CD4-positive, alpha-beta memory T cell (primary cell): ENCODE results near the gene CASP9. TPM values are rescaled to one million over a fixed set of nuclear protein-coding genes. Genes with fewer than 3 reads are reported as not detected.
A peak's percentile ranks its signal among the peaks of the same experiment; 100 is the strongest.

Source experiments
- CTCF ChIA-PET: fragments of 350-600 bp; sonication (Branson Sonifier 250); formaldehyde crosslinking; loops from one replicate; lab custom pipeline; 2021; ENCODE audit warnings: inconsistent platforms; ENCODE audit not compliant: partially characterized antibody; lab: Charles Lee
- POLR2A ChIA-PET: fragments of 350-600 bp; sonication (Branson Sonifier 250); formaldehyde crosslinking; loops from one replicate; lab custom pipeline; 2021; ENCODE audit not compliant: partially characterized antibody; lab: Charles Lee
- DNase-seq, 5 donors: peaks; one replicate each; pipeline versions ENCODE4 v3.0.0 to v3.0.0-alpha.2; 2020 to 2022; ENCODE audit warnings: mixed read lengths in 1 of 5
- H3K27ac ChIP-seq: one replicate; pipeline ENCODE4 v1.7.0; 2013; ENCODE audit warnings: low read depth, low read length
- H3K27me3 ChIP-seq: 2 replicates; pipeline ENCODE4 v1.7.0; 2013; ENCODE audit warnings: mild to moderate bottlenecking, low read length, moderate library complexity; ENCODE audit not compliant: insufficient read depth
- H3K36me3 ChIP-seq: 2 replicates; pipeline ENCODE4 v1.7.0; 2013; ENCODE audit warnings: mild to moderate bottlenecking, low read length, moderate library complexity; ENCODE audit not compliant: insufficient read depth
- H3K4me1 ChIP-seq: 2 replicates; pipeline ENCODE4 v1.7.0; 2013; ENCODE audit warnings: mild to moderate bottlenecking, low read length, moderate library complexity; ENCODE audit not compliant: insufficient read depth
- H3K4me3 ChIP-seq, 2 donors: one replicate each; pipeline ENCODE4 v1.7.0; 2013; ENCODE audit warnings: low read length in 2 of 2, mild to moderate bottlenecking in 1 of 2
- H3K9me3 ChIP-seq, 2 donors: one replicate each; pipeline ENCODE4 v1.7.0; 2013; ENCODE audit warnings: low read length in 2 of 2, control low read depth in 1 of 2; ENCODE audit not compliant: control insufficient read depth in 1 of 2
- H3K27ac Mint-ChIP-seq, 7 donors: one replicate each; pipeline ENCODE4 v1.8.0; 2020 to 2021; ENCODE audit warnings: mixed read lengths in 7 of 7, mild to moderate bottlenecking in 6 of 7, inconsistent platforms in 3 of 7, moderate library complexity in 3 of 7
- H3K27me3 Mint-ChIP-seq, 2 donors: one replicate each; pipeline ENCODE4 v1.8.0; 2020 to 2021; ENCODE audit warnings: mixed read lengths in 2 of 2
- H3K36me3 Mint-ChIP-seq, 2 donors: one replicate each; pipeline ENCODE4 v1.8.0; 2020 to 2021; ENCODE audit warnings: mixed read lengths in 2 of 2, inconsistent platforms in 1 of 2, mild to moderate bottlenecking in 1 of 2
- H3K4me1 Mint-ChIP-seq, 4 donors: one replicate each; pipeline ENCODE4 v1.8.0; 2020 to 2021; ENCODE audit warnings: mixed read lengths in 4 of 4, mild to moderate bottlenecking in 1 of 4
- H3K4me3 Mint-ChIP-seq, 8 donors: one replicate each; pipeline ENCODE4 v1.8.0; 2020 to 2021; ENCODE audit warnings: mixed read lengths in 8 of 8, mild to moderate bottlenecking in 7 of 8, moderate library complexity in 6 of 8, inconsistent platforms in 3 of 8
- H3K9me3 Mint-ChIP-seq, 8 donors: one replicate each; pipeline ENCODE4 v1.8.0; 2020 to 2021; ENCODE audit warnings: mixed read lengths in 8 of 8, mild to moderate bottlenecking in 5 of 8, inconsistent platforms in 3 of 8, moderate library complexity in 1 of 8
- intact Hi-C: fragments of 100-400 bp; cut with micrococcal nuclease; formaldehyde crosslinking; loops from one replicate; pipeline ENCODE4 v1.15.1; 2023
- polyA plus RNA-seq, 2 donors: library from polyadenylated mRNA; unstranded; fragments of 300-500 nt; fragmentation: Illumina TruSeq; gene quantifications; one replicate each; pipeline ENCODE4 v1.2.3, GENCODE V29; 2021
- total RNA-seq, 2 experiments: library from RNA; stranded (reverse); gene quantifications; one replicate each; pipeline ENCODE4 v1.2.3, GENCODE V29; 2021

The CASP9 gene
- total RNA-seq (10 to 100 TPM; 11.3 to 11.7 TPM), polyA plus RNA-seq (1 to 10 TPM; 8.3 to 8.6 TPM)

- Mint-ChIP-seq H3K9me3 (peaks cover 0 to under 1% (median 0%) of the 10 kb centered on the region in 8 donors), H3K4me1 (peaks cover 31 to 65% (median 48%) of the 10 kb centered on the region in 4 donors), H3K27ac (peak within 1 kb of the TSS; percentile 86 to 100 (median 100)), H3K27me3 (no peaks in the 10 kb centered on the region), H3K4me3 (peak within 1 kb of the TSS; percentile 85 to 97 (median 94)), H3K36me3 (peaks cover 0 to 6% of the 10 kb centered on the region in 2 donors)
- ChIA-PET POLR2A (interaction anchor here (1.2 to 1.3 kb wide), 3 partner anchors 94 to 310 kb away, joined by 3 to 6 read pairs (median 4); no protein-coding TSS in a partner anchor), CTCF (no interaction called here)
- no peaks in the 10 kb centered on the region for H3K27me3 ChIP-seq
- intact Hi-C loops, result loop anchor here (1.0 to 10.0 kb wide), 6 partner anchors 55 to 1911 kb away; partner anchors contain the start of genes RCC2, SDHB and ZBTB17
- H3K36me3 ChIP-seq, result no peaks in the 10 kb centered on the region
- no peak for DNase-seq
- peak within 1 kb of the TSS; percentile 71 for H3K27ac ChIP-seq
- peak within 1 kb of the TSS; percentile 32 to 64 for H3K4me3 ChIP-seq
- H3K9me3 ChIP-seq, result no peaks in the 10 kb centered on the region
- H3K4me1 ChIP-seq, result peaks cover 43% of the 10 kb centered on the region
Measured at GRCh38 chr1:15524021-15524282, at the start of gene CASP9. Gene CASP9, minus strand, starts transcription at chr1:15524215. Its CDS starts 15 bp downstream, at chr1:15524200.

GRCh38 chr1:15573477-15573876 is 49.5 kb upstream of the CASP9 start:
- Histone ChIP-seq H3K27me3 (no peaks in the 10 kb centered on the region), H3K9me3 (no peaks in the 10 kb centered on the region), H3K27ac (no peak overlapping the region), H3K4me1 (peaks cover 15% of the 10 kb centered on the region), H3K4me3 (no peak overlapping the region), H3K36me3 (peaks cover 12% of the 10 kb centered on the region)
- POLR2A ChIA-PET, result no interaction called here
- CTCF ChIA-PET, result no interaction called here
- Mint-ChIP-seq H3K27ac (peak overlapping the region in 1 of 7 donors; percentile 19), H3K4me3 (no peak overlapping the region), H3K4me1 (peaks cover 8 to 23% (median 15%) of the 10 kb centered on the region in 4 donors), H3K36me3 (peaks cover 29 to 45% of the 10 kb centered on the region in 2 donors), H3K9me3 (no peaks in the 10 kb centered on the region), H3K27me3 (no peaks in the 10 kb centered on the region)
- no peak for DNase-seq
- intact Hi-C loops, result no loop called here

- H3K27me3 Mint-ChIP-seq, result no peaks in the 10 kb centered on the region
- H3K4me1 ChIP-seq, result no peaks in the 10 kb centered on the region
- H3K27me3 ChIP-seq, result no peaks in the 10 kb centered on the region
- ChIA-PET POLR2A (no interaction called here), CTCF (interaction anchor here (1.2 kb wide), 1 partner anchor 9 kb away, joined by 3 read pairs; no protein-coding TSS in a partner anchor)
- H3K4me3 Mint-ChIP-seq, result no peak overlapping the region
- peaks cover 29% of the 10 kb centered on the region for H3K36me3 ChIP-seq
- H3K9me3 Mint-ChIP-seq, result no peaks in the 10 kb centered on the region
- no peak overlapping the region for H3K4me3 ChIP-seq
- intact Hi-C loops, result no loop called here
- H3K27ac Mint-ChIP-seq, result peak overlapping the region in 5 of 7 donors; percentile 8 to 78 (median 62)
- peaks cover 35 to 65% of the 10 kb centered on the region in 2 donors for H3K36me3 Mint-ChIP-seq
- no peak for DNase-seq
- H3K27ac ChIP-seq, result no peak overlapping the region
- peaks cover 0 to 5% (median 1%) of the 10 kb centered on the region in 4 donors for H3K4me1 Mint-ChIP-seq
- no peaks in the 10 kb centered on the region for H3K9me3 ChIP-seq
Measured at GRCh38 chr1:15571266-15571665, 47.3 kb upstream of the CASP9 start.

GRCh38 chr1:15570861-15571260 is 46.8 kb upstream of the CASP9 start:
- ChIA-PET CTCF (interaction anchor here (1.2 to 1.8 kb wide), 2 partner anchors 9 to 18 kb away, joined by 3 read pairs; no protein-coding TSS in a partner anchor), POLR2A (interaction anchor here (1.4 kb wide), 1 partner anchor 8 kb away, joined by 4 read pairs; no protein-coding TSS in a partner anchor)
- Histone ChIP-seq H3K9me3 (no peaks in the 10 kb centered on the region), H3K36me3 (peaks cover 33% of the 10 kb centered on the region), H3K27ac (no peak overlapping the region), H3K27me3 (no peaks in the 10 kb centered on the region), H3K4me1 (no peaks in the 10 kb centered on the region), H3K4me3 (no peak overlapping the region)
- Mint-ChIP-seq H3K9me3 (no peaks in the 10 kb centered on the region), H3K4me1 (peaks cover 0 to 5% (median 1%) of the 10 kb centered on the region in 4 donors), H3K27ac (peak overlapping the region in 5 of 7 donors; percentile 8 to 73 (median 32)), H3K27me3 (no peaks in the 10 kb centered on the region), H3K36me3 (peaks cover 39 to 69% of the 10 kb centered on the region in 2 donors), H3K4me3 (no peak overlapping the region)
- intact Hi-C loops, result no loop called here
- DNase-seq, result no peak

GRCh38 chr1:15568387-15569073 is 44.5 kb upstream of the CASP9 start:
- no peaks in the 10 kb centered on the region for H3K27me3 Mint-ChIP-seq
- intact Hi-C loops, result no loop called here
- peaks cover 43 to 73% of the 10 kb centered on the region in 2 donors for H3K36me3 Mint-ChIP-seq
- Histone ChIP-seq H3K9me3 (no peaks in the 10 kb centered on the region), H3K4me1 (no peaks in the 10 kb centered on the region), H3K27me3 (no peaks in the 10 kb centered on the region), H3K27ac (no peak overlapping the region), H3K36me3 (peaks cover 47% of the 10 kb centered on the region), H3K4me3 (no peak overlapping the region)
- no peak overlapping the region for H3K4me3 Mint-ChIP-seq
- H3K27ac Mint-ChIP-seq, result peak overlapping the region in 5 of 7 donors; percentile 13 to 90 (median 62)
- no peak for DNase-seq
- peaks cover 0 to 2% (median 0%) of the 10 kb centered on the region in 4 donors for H3K4me1 Mint-ChIP-seq
- POLR2A ChIA-PET, result no interaction called here
- no peaks in the 10 kb centered on the region for H3K9me3 Mint-ChIP-seq
- CTCF ChIA-PET, result no interaction called here

- H3K4me3 ChIP-seq, result no peak overlapping the region
- Mint-ChIP-seq H3K27ac (peak overlapping the region in 2 of 7 donors; percentile 22 to 47), H3K27me3 (no peaks in the 10 kb centered on the region), H3K4me3 (no peak overlapping the region), H3K9me3 (no peaks in the 10 kb centered on the region), H3K4me1 (peaks cover 0 to 2% (median 0%) of the 10 kb centered on the region in 4 donors), H3K36me3 (peaks cover 26 to 40% of the 10 kb centered on the region in 2 donors)
- H3K36me3 ChIP-seq, result peaks cover 22% of the 10 kb centered on the region
- H3K9me3 ChIP-seq, result no peaks in the 10 kb centered on the region
- no peak overlapping the region for H3K27ac ChIP-seq
- no peak for DNase-seq
- H3K27me3 ChIP-seq, result no peaks in the 10 kb centered on the region
- ChIA-PET POLR2A (no interaction called here), CTCF (no interaction called here)
- intact Hi-C loops, result no loop called here
- no peaks in the 10 kb centered on the region for H3K4me1 ChIP-seq
Measured at GRCh38 chr1:15559189-15559810, 35.3 kb upstream of the CASP9 start.

- Mint-ChIP-seq H3K36me3 (peaks cover 24 to 38% of the 10 kb centered on the region in 2 donors), H3K4me1 (peaks cover 0 to 2% (median 0%) of the 10 kb centered on the region in 4 donors), H3K9me3 (no peaks in the 10 kb centered on the region), H3K27ac (peak overlapping the region in 1 of 7 donors; percentile 8), H3K4me3 (no peak overlapping the region), H3K27me3 (no peaks in the 10 kb centered on the region)
- intact Hi-C loops, result no loop called here
- H3K27ac ChIP-seq, result no peak overlapping the region
- no peaks in the 10 kb centered on the region for H3K27me3 ChIP-seq
- POLR2A ChIA-PET, result no interaction called here
- H3K9me3 ChIP-seq, result no peaks in the 10 kb centered on the region
- CTCF ChIA-PET, result no interaction called here
- H3K4me1 ChIP-seq, result no peaks in the 10 kb centered on the region
- no peak overlapping the region for H3K4me3 ChIP-seq
- no peak for DNase-seq
- peaks cover 16% of the 10 kb centered on the region for H3K36me3 ChIP-seq
Measured at GRCh38 chr1:15558516-15558915, 34.5 kb upstream of the CASP9 start.
